HG03439 (cell line): ENCODE results near the gene PCDHA10.

Experiments
- ATAC-seq: cut with Tn5 transposase; IDR thresholded peaks from one replicate; pipeline ENCODE4 v1.9.1; 2021; ENCODE audit warnings: mild to moderate bottlenecking, moderate library complexity; ENCODE audit not compliant: unreplicated experiment

Gene PCDHA10

GRCh38 chr5:140883927-140884697 is 28.4 kb downstream of the PCDHA10 start:
- ATAC-seq, result no peak

GRCh38 chr5:140916325-140916724 is 60.6 kb downstream of the PCDHA10 start:
- no peak for ATAC-seq
